ENCODE results near the gene RHOC. TPM values are rescaled to one million over a fixed set of nuclear protein-coding genes. Genes with fewer than 3 reads are reported as not detected.

Gene RHOC
- total and polyA plus RNA-seq, 2 donors (not counting 1 experiment from before 2014, with no cell fraction given): 21.0 to 28.3 TPM

DNA sequence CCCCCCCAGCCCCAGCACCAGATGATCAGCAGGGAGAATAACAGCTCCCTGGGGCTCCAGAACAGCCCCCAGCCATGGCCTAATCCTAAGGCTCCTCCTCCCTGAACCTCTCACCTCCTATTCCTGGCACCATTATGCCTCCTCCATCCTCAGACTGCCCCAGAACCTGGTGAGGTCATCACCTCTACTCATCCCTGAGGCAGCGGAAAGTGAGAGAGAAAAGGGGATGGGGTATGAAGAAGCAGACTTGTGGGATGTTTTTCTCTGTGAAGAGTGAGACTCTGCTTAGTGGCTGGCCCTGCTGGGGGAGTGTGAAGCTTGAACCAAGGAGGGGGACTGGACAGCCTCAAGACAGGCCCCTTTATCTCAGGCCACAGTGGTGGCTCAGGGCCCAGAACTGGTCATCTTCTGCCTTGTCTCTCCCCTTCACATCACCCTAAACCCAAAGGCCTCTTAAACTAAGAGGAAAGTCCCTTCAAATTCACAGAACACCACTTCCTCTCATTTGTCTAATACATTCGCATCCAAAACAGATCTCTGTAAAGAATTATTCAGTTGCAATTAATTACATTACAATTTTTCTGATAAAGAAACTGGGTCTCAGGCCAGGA is 10.4 kb upstream of the RHOC start:
- POLR2A ChIA-PET: no interaction called here
- H3K4me2 ChIP-seq (replicated peaks; ENCODE audit: low read depth, low read length, poor library complexity, severe bottlenecking): no peak overlapping the region
- H3K27me3 Mint-ChIP-seq: peaks cover 23% of the 10 kb centered on the region
- no peak overlapping the region for H3K9ac ChIP-seq (ENCODE audit: low read length)
- no peaks in the 10 kb centered on the region for H4K20me1 ChIP-seq (ENCODE audit: control insufficient read depth, insufficient read depth, low read length, poor library complexity, severe bottlenecking)
- no peak for ATAC-seq (ENCODE audit: low read depth)
- DNase-seq: peak; percentile 32
- intact Hi-C loops (cut with micrococcal nuclease): loop anchor here (5.0 to 10.0 kb wide), 7 partner anchors 165 to 1997 kb away; partner anchors contain the start of genes AP4B1, DCLRE1B, MAGI3 and NRAS
- peak overlapping the region; percentile 10 for H3K27ac Mint-ChIP-seq
- H3K79me2 ChIP-seq (ENCODE audit: control insufficient read depth, insufficient read depth, low read length): no peaks in the 10 kb centered on the region
- H2AFZ ChIP-seq (ENCODE audit: insufficient read depth, low read depth, low read length, poor library complexity, severe bottlenecking): no peak overlapping the region
- TF ChIP-seq, protein P1, sequence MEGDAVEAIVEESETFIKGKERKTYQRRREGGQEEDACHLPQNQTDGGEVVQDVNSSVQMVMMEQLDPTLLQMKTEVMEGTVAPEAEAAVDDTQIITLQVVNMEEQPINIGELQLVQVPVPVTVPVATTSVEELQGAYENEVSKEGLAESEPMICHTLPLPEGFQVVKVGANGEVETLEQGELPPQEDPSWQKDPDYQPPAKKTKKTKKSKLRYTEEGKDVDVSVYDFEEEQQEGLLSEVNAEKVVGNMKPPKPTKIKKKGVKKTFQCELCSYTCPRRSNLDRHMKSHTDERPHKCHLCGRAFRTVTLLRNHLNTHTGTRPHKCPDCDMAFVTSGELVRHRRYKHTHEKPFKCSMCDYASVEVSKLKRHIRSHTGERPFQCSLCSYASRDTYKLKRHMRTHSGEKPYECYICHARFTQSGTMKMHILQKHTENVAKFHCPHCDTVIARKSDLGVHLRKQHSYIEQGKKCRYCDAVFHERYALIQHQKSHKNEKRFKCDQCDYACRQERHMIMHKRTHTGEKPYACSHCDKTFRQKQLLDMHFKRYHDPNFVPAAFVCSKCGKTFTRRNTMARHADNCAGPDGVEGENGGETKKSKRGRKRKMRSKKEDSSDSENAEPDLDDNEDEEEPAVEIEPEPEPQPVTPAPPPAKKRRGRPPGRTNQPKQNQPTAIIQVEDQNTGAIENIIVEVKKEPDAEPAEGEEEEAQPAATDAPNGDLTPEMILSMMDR (IDR thresholded peaks at IDR 0.05): no peak
- no peak for TF ChIP-seq EZH2 (IDR thresholded peaks at IDR 0.05; ENCODE audit: borderline replicate concordance, insufficient read depth, low read depth, low read length, poor library complexity, severe bottlenecking)
- no CpG with 5 or more reads among the region's 2 CpGs for WGBS (ENCODE audit: insufficient coverage)
- peaks cover 25% of the 10 kb centered on the region for H3K4me1 Mint-ChIP-seq
- no peak overlapping the region for H3K4me3 ChIP-seq (ENCODE audit: control extremely low read depth in 1 of 5, extremely low read depth in 1 of 5, insufficient read depth in 1 of 5, low read depth in 2 of 5, low read length in 4 of 5)
- no peaks in the 10 kb centered on the region for H3K36me3 ChIP-seq (replicated peaks in 1 of 2; ENCODE audit: control extremely low read depth in 1 of 2, control insufficient read depth in 1 of 2, extremely low read depth in 1 of 2, insufficient read depth in 2 of 2, low read length in 1 of 2)
- no peaks in the 10 kb centered on the region for H3K9me3 Mint-ChIP-seq (ENCODE audit: insufficient read depth)
- CTCF ChIA-PET: interaction anchor here (0.5 to 9.7 kb wide), 22 partner anchors 8 to 964 kb away, joined by 3 to 109 read pairs (median 6); partner anchors contain the start of genes LRIG2, MOV10 and RHOC
- H3K9me3 ChIP-seq (ENCODE audit: control extremely low read depth in 1 of 3, control insufficient read depth in 2 of 3, insufficient read depth in 1 of 3, low read length in 2 of 3): no peaks in the 10 kb centered on the region
- H3K27ac ChIP-seq (ENCODE audit: low read length in 2 of 2): no peak overlapping the region
- peaks cover 0 to 18% (median 8%) of the 10 kb centered on the region in 4 experiments for H3K27me3 ChIP-seq (replicated peaks in 1 of 4; ENCODE audit: control extremely low read depth in 1 of 4, control insufficient read depth in 3 of 4, insufficient read depth in 4 of 4, low read length in 3 of 4)
- H3K4me3 Mint-ChIP-seq: no peak overlapping the region
- peaks cover 26 to 47% of the 10 kb centered on the region in 2 donors for H3K4me1 ChIP-seq (ENCODE audit: control insufficient read depth in 2 of 2, insufficient read depth in 2 of 2, low read length in 2 of 2)

Measured in B cell (primary cell).